HG03159 (cell line): ENCODE results near the gene MORN3.
"Not testable (repeated sequence)": the region's sequence is repeated elsewhere in the genome, so short reads cannot be mapped to it uniquely, and the experiment has no call there.

ENCODE experiments used
- ATAC-seq: cut with Tn5 transposase; IDR thresholded peaks from one replicate; pipeline ENCODE4 v1.9.1; 2021; ENCODE audit warnings: mild to moderate bottlenecking, moderate library complexity; ENCODE audit not compliant: unreplicated experiment

The MORN3 gene

GRCh38 chr12:121693155-121693687 lies 23.8 kb upstream of the MORN3 start:
- ATAC-seq: no peak

GRCh38 chr12:121692744-121693143 lies 23.3 kb upstream of the MORN3 start:
- ATAC-seq: not testable (repeated sequence)

DNA sequence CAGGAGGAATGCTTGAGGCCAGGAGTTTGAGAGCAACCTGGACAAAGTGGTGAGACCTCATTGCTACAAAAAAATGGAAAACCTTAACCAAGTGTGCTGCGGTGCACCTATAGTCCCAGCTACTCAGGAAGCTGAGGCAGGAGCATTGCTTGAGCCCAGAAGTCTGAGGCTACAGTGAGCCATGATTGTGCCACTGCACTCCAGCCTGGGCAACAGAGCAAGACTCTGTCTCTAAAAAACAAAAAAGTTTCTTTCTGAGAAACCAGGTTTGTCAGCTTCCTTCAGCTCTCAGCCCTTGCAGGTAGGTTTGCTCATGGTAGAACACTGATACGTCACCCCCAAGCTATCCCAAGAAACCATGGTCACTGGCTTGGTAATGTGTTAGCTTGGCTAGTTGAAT lies 20.0 kb upstream of the MORN3 start:
- no peak for ATAC-seq

DNA sequence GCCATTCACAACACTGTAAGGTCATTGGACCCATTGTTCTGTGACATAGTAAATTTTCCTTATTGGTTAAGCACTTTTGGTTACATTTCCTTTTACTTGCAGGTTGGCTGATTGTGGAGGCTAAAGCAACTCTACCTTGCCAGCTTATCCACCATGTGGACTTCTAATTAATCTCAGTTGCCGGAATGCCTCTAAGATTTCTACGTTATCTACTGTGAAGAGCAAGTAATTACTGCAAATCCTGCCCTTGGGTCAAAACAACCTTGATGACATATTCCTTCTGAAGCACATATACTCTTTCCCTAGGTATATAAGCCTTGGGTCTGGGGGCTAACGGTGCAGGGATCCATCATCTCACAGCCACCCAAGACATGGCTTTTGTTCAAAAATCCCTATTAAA lies 19.5 kb upstream of the MORN3 start:
- ATAC-seq: no peak

GRCh38 chr12:121679661-121680197 lies 10.3 kb upstream of the MORN3 start:
- not testable (repeated sequence) for ATAC-seq

DNA sequence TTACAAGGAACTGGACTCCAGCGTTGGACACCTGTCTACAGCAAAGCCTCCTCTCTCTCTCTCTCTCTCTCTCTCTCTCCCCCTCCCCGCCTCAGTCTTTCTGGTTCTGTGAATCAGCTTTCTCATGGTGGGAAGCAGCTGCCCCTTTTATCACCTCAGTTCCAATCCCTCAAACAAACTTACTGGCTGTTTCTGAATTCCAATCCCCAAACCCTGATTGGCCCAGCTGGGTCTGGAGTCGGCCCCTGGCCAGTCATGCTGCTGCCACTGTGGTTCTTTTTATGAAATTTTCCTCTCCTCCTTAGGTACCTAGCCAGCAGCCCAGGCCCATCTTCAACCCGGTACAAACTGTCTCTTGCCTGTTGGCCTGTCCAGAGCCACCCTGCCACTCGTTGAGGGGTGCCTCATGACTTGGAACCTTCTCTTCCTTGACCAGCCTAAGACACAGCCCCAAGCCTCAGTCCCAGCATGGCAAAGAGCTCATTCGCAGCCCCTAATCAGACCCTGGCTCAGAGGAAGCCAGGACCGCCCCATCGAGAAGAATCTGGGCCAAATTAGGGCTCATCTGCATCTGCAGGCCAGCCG lies 9.4 kb upstream of the MORN3 start:
- no peak for ATAC-seq

DNA sequence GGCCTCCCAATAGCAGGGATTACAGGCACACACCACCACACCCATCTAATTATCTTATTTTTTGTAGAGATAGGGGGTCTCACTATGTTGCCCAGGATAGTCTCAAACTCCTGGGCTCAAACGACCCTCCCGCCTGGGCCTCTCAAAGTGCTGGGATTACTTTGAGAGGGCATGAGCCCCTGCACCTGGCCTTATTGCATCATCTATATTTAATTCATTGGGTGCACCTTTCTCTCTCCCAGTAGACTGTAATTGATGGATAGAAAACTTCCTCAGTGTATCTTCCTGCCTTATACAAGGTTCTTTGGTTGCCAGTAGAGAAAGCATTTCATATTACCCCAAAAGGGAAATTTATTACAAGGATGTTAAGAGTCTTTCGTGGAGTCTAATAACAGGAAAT lies 8.9 kb upstream of the MORN3 start:
- no peak for ATAC-seq

DNA sequence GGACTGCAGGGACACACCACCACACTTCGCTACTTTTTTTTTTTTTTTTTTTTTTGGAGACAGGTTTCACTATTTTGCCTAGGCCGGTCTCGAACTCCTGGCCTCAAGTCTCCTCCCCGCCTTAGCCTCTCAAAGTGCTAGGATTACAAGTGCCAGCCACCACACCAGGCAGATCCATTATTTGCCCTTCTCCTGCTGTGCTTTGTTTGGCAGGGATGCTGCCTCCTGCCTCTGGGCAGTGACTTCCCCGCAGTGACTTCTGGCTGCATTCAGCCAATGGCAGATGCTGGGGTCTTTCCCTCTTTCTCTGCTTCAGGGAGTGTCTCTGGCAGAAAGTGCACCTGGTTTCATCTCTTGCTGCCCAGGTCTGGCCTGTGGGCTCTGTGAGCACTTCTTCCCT lies 6.7 kb upstream of the MORN3 start:
- ATAC-seq: no peak

- no peak for ATAC-seq
Observed at GRCh38 chr12:121673013-121673511, 3.6 kb upstream of the MORN3 start.

DNA sequence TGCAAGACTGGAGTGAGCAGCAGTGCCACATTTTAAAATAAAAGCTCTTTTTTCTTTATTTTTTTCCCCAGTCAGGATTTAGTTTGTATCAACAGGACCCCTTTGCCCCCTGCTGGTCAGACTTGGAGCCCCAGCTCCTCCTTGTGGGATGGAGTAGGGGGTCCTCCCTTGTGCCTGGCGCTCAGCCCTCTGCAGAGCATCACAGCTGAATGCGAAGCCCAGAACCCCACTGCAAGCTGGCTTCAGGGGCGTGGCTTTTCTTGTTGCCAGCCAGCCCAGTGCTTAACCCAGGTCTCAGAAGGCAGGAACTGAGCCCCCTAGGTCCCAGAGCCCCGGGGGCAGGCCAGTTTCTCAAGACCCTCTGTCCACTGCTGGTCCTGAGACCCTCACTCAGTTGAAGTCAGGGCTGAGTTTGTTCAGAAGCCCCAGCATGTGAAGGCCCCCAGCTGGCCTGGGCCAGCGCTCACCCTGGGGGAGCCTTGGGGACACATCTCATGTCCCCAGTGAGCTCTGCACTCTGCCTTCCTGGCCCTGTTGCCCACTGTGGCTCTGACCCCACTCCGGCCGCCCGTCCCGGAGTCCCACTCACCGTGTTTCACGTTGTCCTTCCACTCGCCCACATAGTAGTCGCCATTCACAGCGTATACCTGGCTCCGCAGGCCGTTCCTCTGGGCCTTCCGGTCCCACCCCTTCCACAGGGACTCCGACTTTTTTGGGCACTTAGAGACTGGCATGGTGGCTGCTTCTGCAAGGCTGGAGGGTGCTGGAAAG lies 519 bp downstream of the MORN3 start:
- no peak for ATAC-seq

GRCh38 chr12:121666829-121667228 lies 2.6 kb downstream of the MORN3 start:
- not testable (repeated sequence) for ATAC-seq

- ATAC-seq: no peak
Observed at GRCh38 chr12:121663610-121663929, 5.9 kb downstream of the MORN3 start.

GRCh38 chr12:121661353-121662105 lies 7.9 kb downstream of the MORN3 start:
- ATAC-seq: not testable (repeated sequence)

GRCh38 chr12:121657305-121658008 lies 12.0 kb downstream of the MORN3 start:
- ATAC-seq: no peak

DNA sequence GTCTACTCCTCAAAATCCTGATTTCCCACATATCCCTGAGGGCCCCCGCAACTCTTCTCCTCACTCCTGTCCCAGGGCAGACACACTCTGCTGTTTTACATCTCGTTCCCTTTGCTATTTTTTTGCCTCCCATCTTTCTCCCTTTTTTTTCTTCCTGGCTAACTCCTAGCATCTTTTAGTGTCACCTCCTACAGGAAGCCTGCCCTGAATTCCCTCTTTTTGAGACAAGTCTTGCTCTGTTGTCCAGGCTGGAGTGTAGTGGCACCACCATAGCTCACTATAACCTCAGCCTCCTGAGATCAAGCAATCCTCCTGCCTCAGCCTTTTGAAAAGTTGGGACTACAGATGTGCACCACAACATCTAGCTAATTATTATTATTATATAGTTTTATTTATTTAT lies 13.3 kb downstream of the MORN3 start:
- ATAC-seq: no peak

DNA sequence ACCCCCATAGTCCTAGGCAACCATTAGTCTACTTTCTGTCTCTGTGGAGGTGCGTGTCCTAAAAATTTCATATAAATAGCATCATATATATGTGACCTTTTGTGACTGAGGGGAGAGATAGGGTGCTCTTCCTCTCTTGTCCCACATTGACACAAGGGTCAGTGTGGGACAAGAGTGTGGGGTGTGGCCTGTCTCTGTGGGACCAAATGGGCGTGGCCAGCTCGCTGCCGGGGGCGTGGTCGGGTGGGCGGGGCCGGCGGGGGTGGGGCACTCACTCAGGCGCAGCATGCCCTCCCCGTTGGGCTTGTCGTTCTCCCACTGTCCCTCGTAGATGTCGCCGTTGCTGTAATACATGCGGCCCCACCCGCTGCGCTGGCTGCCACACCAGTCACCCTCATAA lies 15.5 kb downstream of the MORN3 start:
- no peak for ATAC-seq

DNA sequence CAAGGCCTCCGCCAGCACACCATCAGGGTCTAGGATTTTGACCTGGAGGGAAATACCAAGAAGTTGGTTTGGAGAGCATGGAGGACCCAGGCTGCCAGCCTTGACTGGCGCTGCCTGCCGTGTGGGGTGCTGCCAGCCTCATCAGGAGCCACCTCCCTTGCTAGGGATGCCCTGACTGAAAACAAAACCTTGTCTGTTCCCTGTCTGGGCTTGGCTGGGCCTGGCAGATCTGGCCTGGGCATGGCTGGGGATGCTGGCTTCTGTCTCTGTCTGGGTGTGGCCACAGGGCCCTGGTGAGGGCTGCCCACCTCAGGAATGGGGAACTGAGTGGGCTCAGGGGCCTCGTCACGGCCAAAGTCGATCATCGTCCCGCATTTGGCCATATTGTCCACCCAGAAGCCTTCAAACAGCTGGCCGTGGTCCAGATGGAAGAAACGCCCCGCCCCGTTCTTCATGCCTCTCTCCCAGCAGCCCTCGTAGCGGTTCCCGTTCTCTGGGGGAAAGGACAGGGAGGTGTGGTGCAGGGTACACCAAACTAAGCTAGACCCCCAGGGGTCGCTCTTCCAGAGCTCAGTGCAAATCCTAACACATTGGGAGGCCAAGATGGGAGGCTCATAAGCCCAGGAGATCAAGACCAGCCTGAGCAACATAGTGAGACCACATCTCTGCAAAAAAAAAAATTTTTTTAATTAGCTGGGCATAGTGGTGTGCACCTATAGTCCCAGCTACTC lies 16.5 kb downstream of the MORN3 start:
- no peak for ATAC-seq

DNA sequence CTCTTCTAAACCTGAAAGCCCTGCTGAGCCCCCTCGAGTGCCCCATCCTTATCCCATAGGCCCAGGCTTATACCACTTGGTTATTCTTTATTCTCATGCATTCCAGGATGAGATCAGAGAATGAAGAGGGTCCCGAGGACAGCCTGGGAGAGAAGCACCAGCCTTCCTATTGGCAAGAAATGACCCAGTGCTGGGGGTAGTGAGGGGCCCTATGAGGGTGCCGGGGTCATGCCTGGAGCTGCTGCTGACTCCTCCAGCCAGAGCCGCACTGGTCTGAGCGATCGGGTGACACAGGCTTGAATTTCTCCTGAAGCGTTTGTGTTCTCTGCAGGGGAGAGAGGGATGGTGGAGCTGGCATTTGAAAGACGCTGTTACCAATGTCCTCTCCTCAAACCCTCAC lies 18.1 kb downstream of the MORN3 start:
- ATAC-seq: no peak

DNA sequence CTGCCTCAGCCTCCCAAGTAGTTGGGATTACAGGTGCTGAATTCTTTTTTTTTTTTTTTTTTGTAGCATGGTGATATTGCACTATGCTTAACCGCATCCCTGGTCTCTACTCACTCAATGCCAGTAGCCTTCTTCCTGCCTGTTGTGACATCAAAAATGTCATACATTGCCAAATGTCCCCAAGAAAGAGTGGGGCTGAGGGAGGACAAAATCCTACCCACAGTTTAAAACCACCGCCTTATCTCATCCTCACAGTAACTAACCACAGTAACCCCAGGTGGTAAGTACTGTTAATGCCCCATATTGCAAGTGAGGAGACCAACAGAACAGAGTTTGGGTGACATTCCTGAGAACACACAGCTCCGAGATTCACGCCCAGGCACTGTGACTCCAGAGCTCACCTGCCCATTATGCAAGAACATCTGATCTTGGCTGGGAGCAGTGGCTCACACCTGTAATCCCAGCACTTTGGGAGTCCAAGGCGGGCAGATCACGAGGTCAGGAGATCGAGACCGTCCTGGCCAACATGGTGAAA lies 19.6 kb downstream of the MORN3 start:
- ATAC-seq: no peak

GRCh38 chr12:121649322-121649721 lies 20.1 kb downstream of the MORN3 start:
- no peak for ATAC-seq
